Upper lobe of left lung (tissue), 6 donors: ENCODE data around the gene TGM2. TPM values are rescaled to one million over a fixed set of nuclear protein-coding genes. Genes with fewer than 3 reads are reported as not detected.

Source experiments
- ATAC-seq, 2 donors: fragments of 200-7000 bp; cut with Tn5 transposase; one replicate each; pipeline ENCODE4 v1.9.1; 2022; ENCODE audit warnings: mild to moderate bottlenecking in 2 of 2, moderate library complexity in 2 of 2; ENCODE audit not compliant: low FRiP score in 2 of 2
- DNase-seq, 2 donors: peaks; one replicate each; pipeline ENCODE4 v3.0.0-alpha.2; 2019 to 2020
- H3K27ac ChIP-seq, 4 donors: fragments of 200-600 bp; sonication (generic); one replicate each; pipeline ENCODE4 v1.5.1; 2016 to 2019
- H3K27me3 ChIP-seq, 4 donors: fragments of 200-600 bp; sonication (generic); one replicate each; pipeline ENCODE4 v1.5.1; 2017 to 2019
- H3K36me3 ChIP-seq, 4 donors: fragments of 200-600 bp; sonication (generic); one replicate each; pipeline ENCODE4 v1.5.1; 2016 to 2019
- H3K4me1 ChIP-seq, 4 donors: fragments of 200-600 bp; sonication (generic); one replicate each; pipeline ENCODE4 v1.5.1; 2018 to 2019
- H3K4me3 ChIP-seq, 4 donors: fragments of 200-600 bp; sonication (generic); one replicate each; pipeline ENCODE4 v1.5.1; 2017 to 2019; ENCODE audit warnings: mild to moderate bottlenecking in 2 of 4, moderate library complexity in 1 of 4
- H3K9me3 ChIP-seq, 4 donors: fragments of 200-600 bp; sonication (generic); one replicate each; pipeline ENCODE4 v1.5.1; 2018 to 2019
- EP300 ChIP-seq, 4 donors: sonication (generic); formaldehyde crosslinking; IDR thresholded peaks; one replicate each; pipeline ENCODE4 v1.5.1; 2017; ENCODE audit warnings: antibody characterized with exemption in 4 of 4, control low read depth in 2 of 4
- POLR2A ChIP-seq, 4 donors: fragments of 450-650 bp; IDR thresholded peaks; one replicate each; pipeline ENCODE4 v1.5.1; 2016 to 2017; ENCODE audit warnings: antibody characterized with exemption in 4 of 4, mild to moderate bottlenecking in 2 of 4
- POLR2AphosphoS5 ChIP-seq, 2 donors: sonication (generic); formaldehyde crosslinking; IDR thresholded peaks; one replicate each; pipeline ENCODE4 v1.5.1; 2017; ENCODE audit warnings: antibody characterized with exemption in 2 of 2
- WGBS, 2 donors: methylation state at CpG; one replicate each; pipeline ENCODE4 v1.1.5; 2017 to 2018; 5-methylcytosine and 5-hydroxymethylcytosine counted together
- total RNA-seq, 6 donors: library from RNA; depleted of rRNA in 4 of 6; stranded (reverse); fragments of >200 nt in 4 of 6; gene quantifications; one replicate each; pipeline versions ENCODE4 v1.1.0 to v1.2.1, GENCODE V29; 2016 to 2021
- TF ChIP-seq, protein P1 (sequence below), 6 experiments: fragments of 450-650 bp in 4 of 6; fragments of 200-600 bp in 2 of 6; sonication (generic) in 2 of 6; IDR thresholded peaks; one replicate each; pipeline ENCODE4 v1.5.1; 2016 to 2019; ENCODE audit warnings: antibody characterized with exemption in 6 of 6
- donor health status: DM: no; HTN: no; CAD: no; lungs with moderate emphysema.
- donor health status: DM: no; HTN: yes; CAD: no; lungs with severe emphysema.

Gene TGM2
- total RNA-seq, 6 donors from 2014 or later = 98.7 to 469 (median 290) TPM

DNA sequence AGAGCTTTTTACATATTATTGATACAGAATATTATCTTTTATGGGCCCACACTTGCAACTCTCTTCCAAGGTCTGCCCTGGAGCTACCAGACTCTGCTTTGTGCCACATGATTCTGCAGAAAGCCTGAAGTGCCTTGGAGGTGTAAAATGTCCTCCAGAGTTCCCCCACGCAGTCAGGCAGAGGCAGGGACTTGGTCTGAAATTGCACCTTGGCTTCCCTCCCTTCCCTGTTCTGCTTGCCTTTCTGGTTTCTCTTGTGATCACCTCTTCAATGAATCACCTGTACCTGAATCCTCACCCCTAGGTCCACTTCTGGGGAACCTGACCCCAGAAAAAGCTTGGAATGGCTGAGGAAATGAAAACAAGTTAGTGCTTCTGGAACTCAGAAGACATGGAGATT lies 43.0 kb upstream of the TGM2 start:
- WGBS, 2 donors = 75 to 81% methylated on average over 1 of the region's 1 CpG
- ATAC-seq (no peak), DNase-seq (no peak)
- Histone ChIP-seq H3K4me3 (no peak overlapping the region), H3K27ac (no peak overlapping the region), H3K27me3 (no peaks in the 10 kb centered on the region), H3K36me3 (no peaks in the 10 kb centered on the region), H3K9me3 (no peaks in the 10 kb centered on the region), H3K4me1 (no peaks in the 10 kb centered on the region)
- TF ChIP-seq EP300 (IDR thresholded peaks at IDR 0.05) = no peak
- no peak for TF ChIP-seq POLR2AphosphoS5 (IDR thresholded peaks at IDR 0.05)
- TF ChIP-seq, protein P1, sequence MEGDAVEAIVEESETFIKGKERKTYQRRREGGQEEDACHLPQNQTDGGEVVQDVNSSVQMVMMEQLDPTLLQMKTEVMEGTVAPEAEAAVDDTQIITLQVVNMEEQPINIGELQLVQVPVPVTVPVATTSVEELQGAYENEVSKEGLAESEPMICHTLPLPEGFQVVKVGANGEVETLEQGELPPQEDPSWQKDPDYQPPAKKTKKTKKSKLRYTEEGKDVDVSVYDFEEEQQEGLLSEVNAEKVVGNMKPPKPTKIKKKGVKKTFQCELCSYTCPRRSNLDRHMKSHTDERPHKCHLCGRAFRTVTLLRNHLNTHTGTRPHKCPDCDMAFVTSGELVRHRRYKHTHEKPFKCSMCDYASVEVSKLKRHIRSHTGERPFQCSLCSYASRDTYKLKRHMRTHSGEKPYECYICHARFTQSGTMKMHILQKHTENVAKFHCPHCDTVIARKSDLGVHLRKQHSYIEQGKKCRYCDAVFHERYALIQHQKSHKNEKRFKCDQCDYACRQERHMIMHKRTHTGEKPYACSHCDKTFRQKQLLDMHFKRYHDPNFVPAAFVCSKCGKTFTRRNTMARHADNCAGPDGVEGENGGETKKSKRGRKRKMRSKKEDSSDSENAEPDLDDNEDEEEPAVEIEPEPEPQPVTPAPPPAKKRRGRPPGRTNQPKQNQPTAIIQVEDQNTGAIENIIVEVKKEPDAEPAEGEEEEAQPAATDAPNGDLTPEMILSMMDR (IDR thresholded peaks at IDR 0.05) = no peak
- no peak for TF ChIP-seq POLR2A (IDR thresholded peaks at IDR 0.05)

GRCh38 chr20:38207621-38208020 lies 42.6 kb upstream of the TGM2 start:
- Histone ChIP-seq H3K36me3 (no peaks in the 10 kb centered on the region), H3K4me3 (no peak overlapping the region), H3K9me3 (no peaks in the 10 kb centered on the region), H3K4me1 (no peaks in the 10 kb centered on the region), H3K27me3 (no peaks in the 10 kb centered on the region), H3K27ac (no peak overlapping the region)
- 58 to 91% methylated on average over 2 of the region's 2 CpGs for WGBS, 2 donors
- no peak for TF ChIP-seq POLR2AphosphoS5 (IDR thresholded peaks at IDR 0.05)
- ATAC-seq (no peak), DNase-seq (no peak)

DNA sequence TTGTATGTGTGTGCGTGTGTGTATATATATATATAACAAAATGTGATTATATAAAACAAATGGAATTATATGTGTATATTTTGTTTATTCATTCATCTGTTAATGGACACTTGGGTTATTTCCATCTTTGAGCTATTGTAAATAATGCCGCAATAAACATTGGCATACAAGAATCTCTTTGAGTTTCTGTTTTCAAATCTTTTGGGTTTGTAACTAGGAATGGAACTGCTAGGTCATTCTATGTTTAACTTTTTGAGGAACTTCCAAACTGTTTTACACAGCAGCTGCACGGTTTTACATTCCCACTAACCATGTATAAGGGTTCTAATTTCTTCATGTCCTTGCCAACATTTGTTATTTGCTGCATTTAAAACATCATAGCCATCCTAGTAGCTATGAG lies 39.9 kb upstream of the TGM2 start:
- 53 to 58% methylated on average over 3 of the region's 3 CpGs for WGBS, 2 donors
- Histone ChIP-seq H3K27me3 (no peaks in the 10 kb centered on the region), H3K4me3 (no peak overlapping the region), H3K9me3 (no peaks in the 10 kb centered on the region), H3K4me1 (no peaks in the 10 kb centered on the region), H3K36me3 (no peaks in the 10 kb centered on the region), H3K27ac (no peak overlapping the region)
- no peak for TF ChIP-seq EP300 (IDR thresholded peaks at IDR 0.05)
- TF ChIP-seq POLR2AphosphoS5 (IDR thresholded peaks at IDR 0.05) = no peak
- TF ChIP-seq POLR2A (IDR thresholded peaks at IDR 0.05) = no peak
- TF ChIP-seq, protein P1 (IDR thresholded peaks at IDR 0.05) = no peak
- DNase-seq (no peak), ATAC-seq (no peak)

GRCh38 chr20:38203981-38204357 lies 38.9 kb upstream of the TGM2 start:
- no peaks in the 10 kb centered on the region for H3K36me3 ChIP-seq
- no peak overlapping the region for H3K27ac ChIP-seq
- 76 to 77% methylated on average over 2 of the region's 2 CpGs for WGBS, 2 donors
- no peak overlapping the region for H3K4me3 ChIP-seq
- H3K9me3 ChIP-seq = no peaks in the 10 kb centered on the region
- H3K27me3 ChIP-seq = no peaks in the 10 kb centered on the region
- TF ChIP-seq POLR2A (IDR thresholded peaks at IDR 0.05) (no peak), EP300 (IDR thresholded peaks at IDR 0.05) (no peak)
- TF ChIP-seq, protein P1 (IDR thresholded peaks at IDR 0.05) = no peak
- DNase-seq (no peak), ATAC-seq (no peak)
- no peaks in the 10 kb centered on the region for H3K4me1 ChIP-seq

DNA sequence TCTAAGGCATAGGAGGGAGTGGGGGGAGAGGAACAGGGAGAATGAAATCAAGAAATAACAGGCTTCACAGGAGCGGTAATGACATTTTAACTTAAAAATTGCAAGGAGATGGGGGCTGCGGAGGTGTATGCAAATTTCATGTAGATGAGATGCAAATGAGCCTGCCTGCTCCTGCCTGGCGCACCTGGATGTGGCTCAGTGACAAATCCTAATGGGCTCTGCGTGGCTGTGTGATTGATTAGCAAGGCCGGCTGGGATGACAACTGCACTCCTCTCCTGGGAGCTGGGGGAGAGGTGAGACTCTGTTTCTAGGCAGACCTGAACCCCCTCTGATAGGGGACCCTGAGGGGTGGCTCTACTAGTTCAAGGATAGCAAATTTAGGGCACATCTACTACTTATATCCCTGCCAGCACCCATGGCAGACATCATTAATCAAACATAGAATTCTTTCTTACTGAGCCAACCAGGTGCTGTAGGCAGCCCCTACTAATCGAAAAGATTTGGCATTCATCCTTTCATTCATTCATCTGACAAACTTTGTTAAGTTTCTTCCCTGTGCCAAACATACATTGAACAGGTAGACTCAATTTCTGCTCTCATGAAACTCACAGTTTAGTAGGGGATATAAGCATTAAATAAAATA lies 38.4 kb upstream of the TGM2 start:
- 82 to 85% methylated on average over 6 of the region's 6 CpGs for WGBS, 2 donors
- no peak overlapping the region for H3K27ac ChIP-seq
- TF ChIP-seq EP300 (IDR thresholded peaks at IDR 0.05) (no peak), POLR2A (IDR thresholded peaks at IDR 0.05) (no peak), POLR2AphosphoS5 (IDR thresholded peaks at IDR 0.05) (no peak)
- TF ChIP-seq, protein P1 (IDR thresholded peaks at IDR 0.05) = no peak
- DNase-seq = no peak
- H3K27me3 ChIP-seq = no peaks in the 10 kb centered on the region
- H3K4me3 ChIP-seq = no peak overlapping the region
- no peaks in the 10 kb centered on the region for H3K9me3 ChIP-seq
- no peaks in the 10 kb centered on the region for H3K36me3 ChIP-seq
- no peaks in the 10 kb centered on the region for H3K4me1 ChIP-seq
- no peak for ATAC-seq
